ENCODE measurements around the gene FBXO10.

DNA sequence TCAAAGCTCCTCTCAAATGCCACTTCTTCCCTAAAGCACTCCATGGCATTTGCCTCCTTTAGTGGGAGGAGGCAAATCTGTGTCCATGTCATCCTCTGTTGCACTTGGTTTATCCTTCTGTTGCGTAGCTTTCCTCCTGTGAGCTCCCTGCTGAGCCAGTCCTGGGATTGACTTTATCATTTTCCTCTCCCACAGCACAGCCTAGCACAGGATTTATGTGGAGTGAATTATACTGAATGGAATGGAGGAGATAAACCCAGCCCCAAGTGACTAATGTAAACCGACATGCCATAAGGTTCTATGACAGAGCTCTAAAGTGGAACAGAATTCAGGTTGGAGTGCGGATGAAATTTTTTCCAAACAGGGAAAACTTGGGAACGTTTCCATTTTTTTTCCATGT, 42.6 kb upstream of the FBXO10 start:
- TF ChIP-seq, protein P1, sequence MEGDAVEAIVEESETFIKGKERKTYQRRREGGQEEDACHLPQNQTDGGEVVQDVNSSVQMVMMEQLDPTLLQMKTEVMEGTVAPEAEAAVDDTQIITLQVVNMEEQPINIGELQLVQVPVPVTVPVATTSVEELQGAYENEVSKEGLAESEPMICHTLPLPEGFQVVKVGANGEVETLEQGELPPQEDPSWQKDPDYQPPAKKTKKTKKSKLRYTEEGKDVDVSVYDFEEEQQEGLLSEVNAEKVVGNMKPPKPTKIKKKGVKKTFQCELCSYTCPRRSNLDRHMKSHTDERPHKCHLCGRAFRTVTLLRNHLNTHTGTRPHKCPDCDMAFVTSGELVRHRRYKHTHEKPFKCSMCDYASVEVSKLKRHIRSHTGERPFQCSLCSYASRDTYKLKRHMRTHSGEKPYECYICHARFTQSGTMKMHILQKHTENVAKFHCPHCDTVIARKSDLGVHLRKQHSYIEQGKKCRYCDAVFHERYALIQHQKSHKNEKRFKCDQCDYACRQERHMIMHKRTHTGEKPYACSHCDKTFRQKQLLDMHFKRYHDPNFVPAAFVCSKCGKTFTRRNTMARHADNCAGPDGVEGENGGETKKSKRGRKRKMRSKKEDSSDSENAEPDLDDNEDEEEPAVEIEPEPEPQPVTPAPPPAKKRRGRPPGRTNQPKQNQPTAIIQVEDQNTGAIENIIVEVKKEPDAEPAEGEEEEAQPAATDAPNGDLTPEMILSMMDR (IDR thresholded peaks at IDR 0.05), result no peak
- TF ChIP-seq EP300 (IDR thresholded peaks at IDR 0.05) (no peak), POLR2A (IDR thresholded peaks at IDR 0.05) (no peak)
